K562 (cell line): Measurements from ENCODE around the gene SUMF1. TPM values are rescaled to one million over a fixed set of nuclear protein-coding genes. Genes with fewer than 3 reads are reported as not detected.
A peak's percentile ranks its signal among the peaks of the same experiment; 100 is the strongest.

Experiments
- ATAC-seq: fragments of 200-7000 bp; cut with Tn5 transposase; 3 replicates; pipeline ENCODE4 v1.9.1; 2020; ENCODE audit warnings: moderate library complexity
- BruUV-seq: library from RNA; stranded (reverse); fragments of 400-500 nt; replicated peaks from 2 replicates; lab custom pipeline; 2021; lab: Mats Ljungman, UMichigan
- CTCF ChIA-PET: fragments of 300-600 bp; formaldehyde crosslinking; extraction: SDS; loops from one replicate; lab custom pipeline; 2021; ENCODE audit warnings: low intra/inter-chr PET ratio; lab: Yijun Ruan, JAX
- POLR2A ChIA-PET: fragments of 300-600, 350-650 bp; sonication (Branson Sonifier 250); formaldehyde crosslinking; extraction: SDS; loops from one replicate; lab custom pipeline; 2021; ENCODE audit warnings: antibody characterized with exemption, inconsistent platforms; lab: Yijun Ruan, JAX
- DNase-seq, 4 experiments: peaks; one replicate each; pipeline versions ENCODE4 v3.0.0 to v3.0.0-alpha.2; 2011 to 2018; ENCODE audit warnings: low spot score in 3 of 4, mixed read lengths in 3 of 4; ENCODE audit errors: extremely low read depth in 1 of 4
- FAIRE-seq: peaks from 2 replicates; lab custom pipeline; 2011; peaks lifted over from hg19 to GRCh38; lab: Jason Lieb, UNC
- H2AFZ ChIP-seq: 2 replicates; pipeline ENCODE4 v1.6.0; 2011; ENCODE audit warnings: low read depth, low read length, control low read depth, inconsistent platforms
- H3K27ac ChIP-seq: fragments of 200-600 bp; 3 replicates; pipeline ENCODE4 v1.8.0; 2011; ENCODE audit warnings: low read depth, mild to moderate bottlenecking, control low read depth, inconsistent platforms, low read length, moderate library complexity, mixed read lengths; ENCODE audit errors: extremely low read depth
- H3K27me3 ChIP-seq, 2 experiments: fragments of 300-600 bp in 1 of 2; 2 replicates in 1 of 2; 3 replicates in 1 of 2; pipeline versions ENCODE4 v1.6.0 to v1.8.0; 2011; ENCODE audit warnings: inconsistent platforms in 2 of 2, low read length in 2 of 2, mild to moderate bottlenecking in 1 of 2, mixed read lengths in 1 of 2, moderate library complexity in 1 of 2; ENCODE audit not compliant: control insufficient read depth in 2 of 2, insufficient read depth in 2 of 2
- H3K36me3 ChIP-seq: fragments of 300-600 bp; 3 replicates; pipeline ENCODE4 v1.8.0; 2011; ENCODE audit warnings: mild to moderate bottlenecking, low read length, inconsistent platforms; ENCODE audit not compliant: control insufficient read depth, insufficient read depth
- H3K4me1 ChIP-seq, 2 experiments: fragments of 200-600 bp in 1 of 2; replicated peaks in 1 of 2; 2 replicates in 1 of 2; 3 replicates in 1 of 2; pipeline versions ENCODE4 v1.5.1 to v1.8.0; 2011; ENCODE audit warnings: inconsistent platforms in 2 of 2, low read length in 2 of 2, mild to moderate bottlenecking in 1 of 2, mixed read lengths in 1 of 2, moderate library complexity in 1 of 2; ENCODE audit not compliant: control insufficient read depth in 2 of 2, insufficient read depth in 2 of 2
- H3K4me2 ChIP-seq: 2 replicates; pipeline ENCODE4 v1.6.1; 2011; ENCODE audit warnings: low read length, control low read depth, inconsistent platforms, mixed read lengths; ENCODE audit not compliant: insufficient read depth
- H3K4me3 ChIP-seq: fragments of 200-600 bp; sonication (generic), shearing (Covaris generic); 2 replicates; pipeline ENCODE4 v1.5.1; 2016; ENCODE audit warnings: control low read depth, inconsistent platforms
- H3K79me2 ChIP-seq: fragments of 200-600 bp; 3 replicates; pipeline ENCODE4 v1.8.0; 2011; ENCODE audit warnings: low read length, inconsistent platforms; ENCODE audit not compliant: control insufficient read depth, insufficient read depth
- H3K9ac ChIP-seq, 2 experiments: 2 replicates each; pipeline versions ENCODE4 v1.6.0 to v1.6.1; 2011; ENCODE audit warnings: low read depth in 2 of 2, low read length in 2 of 2, control low read depth in 1 of 2, inconsistent platforms in 1 of 2, mild to moderate bottlenecking in 1 of 2, mixed read lengths in 1 of 2; ENCODE audit not compliant: insufficient read depth in 1 of 2
- H3K9me1 ChIP-seq: one replicate; pipeline ENCODE4 v1.6.0; 2011; ENCODE audit warnings: inconsistent platforms, mild to moderate bottlenecking, low read length, moderate library complexity; ENCODE audit not compliant: control insufficient read depth, insufficient read depth
- H3K9me3 ChIP-seq: replicated peaks from 2 replicates; pipeline ENCODE4 v1.5.1; 2011; ENCODE audit warnings: low read depth, low read length, inconsistent platforms; ENCODE audit not compliant: control insufficient read depth, insufficient read depth
- H4K20me1 ChIP-seq: replicated peaks from 2 replicates; pipeline ENCODE4 v1.6.1; 2011; ENCODE audit warnings: low read length, inconsistent platforms, mixed read lengths; ENCODE audit not compliant: control insufficient read depth, insufficient read depth
- GABPA ChIP-seq: fragments of 200-800 bp; sonication (Bioruptor generic); conservative IDR thresholded peaks from 2 replicates; pipeline ENCODE4 v1.6.1; 2016; ENCODE audit warnings: low read depth, missing genetic modification characterization, missing compliant biosample characterization
- IRF2 ChIP-seq: sonication (generic); formaldehyde crosslinking; IDR thresholded peaks from 2 replicates; pipeline ENCODE4 v1.8.1; 2022; ENCODE audit warnings: mild to moderate bottlenecking, missing genetic modification reagents
- SRF ChIP-seq, 2 experiments: fragments of 250-450, 450-650 bp in 1 of 2; sonication (Bioruptor Pico) in 1 of 2; sonication (generic) in 1 of 2; formaldehyde crosslinking; IDR thresholded peaks; 2 replicates each; pipeline versions ENCODE4 v1.5.0 to v1.5.1; 2020 to 2022; ENCODE audit warnings: mild to moderate bottlenecking in 1 of 2, missing genetic modification reagents in 1 of 2
- in situ Hi-C: fragments of 300-500 bp; cut with MboI; formaldehyde crosslinking; loops from 4 replicates; pipeline ENCODE4 v1.15.0; 2018; ENCODE audit warnings: inconsistent platforms, mixed read lengths
- intact Hi-C: fragments of 100-400 bp; cut with micrococcal nuclease; formaldehyde crosslinking; loops from 2 replicates; pipeline ENCODE4 v1.14.2; 2022
- polyA plus RNA-seq, 8 experiments: library from polyadenylated mRNA; depleted of rRNA in 4 of 8; stranded (reverse) in 5 of 8; unstranded in 3 of 8; fragments of >200 nt; fragmentation: Nextera tagmentation in 2 of 8; fragmentation: Illumina TruSeq in 1 of 8; extraction: Ambion mirVana in 2 of 8; extraction: Trizol in 1 of 8; gene quantifications; 2 replicates each; pipeline versions ENCODE4 v1.2.1 to v1.2.3, GENCODE V29; 2011 to 2014; ENCODE audit warnings: inconsistent platforms in 1 of 8, missing spikeins in 1 of 8
- total RNA-seq, 7 experiments: library from RNA; depleted of rRNA in 6 of 7; stranded (reverse); fragments of >200 nt in 6 of 7; fragmentation: Illumina TruSeq in 2 of 7; extraction: Trizol in 2 of 7; gene quantifications; 2 replicates each; pipeline versions ENCODE4 v1.2.1 to v1.2.3, GENCODE V29; 2011 to 2021; ENCODE audit warnings: low replicate concordance in 1 of 7

The SUMF1 gene
- total and polyA plus RNA-seq, 9 of the 15 experiments (the other 6 are each of a cell fraction or from before 2014, with no cell fraction given), result 1.3 to 7.4 (median 4.2) TPM

- intact Hi-C loops, result no loop called here
- no peak overlapping the region for H3K4me3 ChIP-seq
- H3K9ac ChIP-seq, result no peak overlapping the region
- no peaks in the 10 kb centered on the region for H3K79me2 ChIP-seq
- no peak overlapping the region for H3K4me2 ChIP-seq
- H3K27ac ChIP-seq, result no peak overlapping the region
- H4K20me1 ChIP-seq, result no peaks in the 10 kb centered on the region
- no peaks in the 10 kb centered on the region for H3K9me3 ChIP-seq
- H3K36me3 ChIP-seq, result no peaks in the 10 kb centered on the region
- peaks cover 0 to 12% of the 10 kb centered on the region in 2 experiments; a peak in 3 of 5 replicates for H3K4me1 ChIP-seq
- ChIA-PET CTCF (no interaction called here), POLR2A (interaction anchor here (0.7 to 1.9 kb wide), 3 partner anchors 10 to 609 kb away, joined by 3 to 7 read pairs (median 3); no protein-coding TSS in a partner anchor)
- TF ChIP-seq IRF2 (CRISPR knock-in tag), result no peak
- no peak for TF ChIP-seq SRF (CRISPR knock-in tag; IDR thresholded peaks at IDR 0.05)
- TF ChIP-seq GABPA (tag), result 0 out of 2 replicates have a peak, but pooled peaks have one; percentile 2
- H2AFZ ChIP-seq, result 0 out of 2 replicates have a peak overlapping the region, but pooled peaks have one; percentile 64
- no peaks in the 10 kb centered on the region for H3K9me1 ChIP-seq
- no peak for DNase-seq
- in situ Hi-C loops, result no loop called here
- ATAC-seq, result no peak
- FAIRE-seq, result no peak
- H3K27me3 ChIP-seq, result no peaks in the 10 kb centered on the region
- no TSS peak for BruUV-seq
Measured at GRCh38 chr3:4341336-4341675, 125.8 kb downstream of the SUMF1 start.
